WTC11 (cell line): ENCODE results near the gene ADGRF1. TPM values are rescaled to one million over a fixed set of nuclear protein-coding genes. Genes with fewer than 3 reads are reported as not detected.

Experiments
- ATAC-seq: fragments of 200-7000 bp; cut with Tn5 transposase; 2 replicates; pipeline ENCODE4 v1.10.0; 2021; ENCODE audit warnings: mild to moderate bottlenecking, moderate library complexity
- CTCF ChIA-PET: fragments of 300-600 bp; sonication (Branson Sonifier 250); formaldehyde crosslinking; loops from one replicate; lab custom pipeline; 2021; ENCODE audit warnings: antibody characterized with exemption; lab: Charles Lee
- POLR2A ChIA-PET: fragments of 350-600 bp; sonication (Branson Sonifier 250); formaldehyde crosslinking; loops from one replicate; lab custom pipeline; 2021; ENCODE audit warnings: antibody characterized with exemption; lab: Charles Lee
- DNase-seq: peaks from one replicate; pipeline ENCODE4 v3.0.0; 2021; ENCODE audit warnings: low spot score
- H3K27ac Mint-ChIP-seq: 2 replicates; pipeline ENCODE4 v1.8.0; 2021; ENCODE audit warnings: mixed read lengths
- H3K27me3 Mint-ChIP-seq: 2 replicates; pipeline ENCODE4 v1.8.0; 2021; ENCODE audit warnings: low read depth, mild to moderate bottlenecking, moderate library complexity, mixed read lengths
- H3K36me3 Mint-ChIP-seq: 2 replicates; pipeline ENCODE4 v1.8.0; 2021; ENCODE audit warnings: mixed read lengths
- H3K4me1 Mint-ChIP-seq: 2 replicates; pipeline ENCODE4 v1.8.0; 2022; ENCODE audit warnings: mixed read lengths
- H3K4me3 Mint-ChIP-seq: 2 replicates; pipeline ENCODE4 v1.8.0; 2021; ENCODE audit warnings: mild to moderate bottlenecking, moderate library complexity, mixed read lengths
- H3K9me3 Mint-ChIP-seq: 2 replicates; pipeline ENCODE4 v1.8.0; 2021; ENCODE audit warnings: mixed read lengths
- CBFB ChIP-seq: sonication (generic); formaldehyde crosslinking; IDR thresholded peaks from 2 replicates; pipeline ENCODE4 v1.8.1; 2022; ENCODE audit warnings: mild to moderate bottlenecking, low read depth, missing genetic modification reagents
- ELF4 ChIP-seq: sonication (generic); formaldehyde crosslinking; IDR thresholded peaks from 2 replicates; pipeline ENCODE4 v1.8.1; 2022; ENCODE audit warnings: low read depth, mild to moderate bottlenecking, moderate library complexity, missing genetic modification reagents
- ESRRA ChIP-seq: sonication (generic); formaldehyde crosslinking; IDR thresholded peaks from 2 replicates; pipeline ENCODE4 v1.8.1; 2022; ENCODE audit warnings: mild to moderate bottlenecking, missing genetic modification reagents, borderline replicate concordance
- FOXJ3 ChIP-seq: sonication (generic); formaldehyde crosslinking; IDR thresholded peaks from 2 replicates; pipeline ENCODE4 v1.9.0; 2021; ENCODE audit warnings: missing genetic modification reagents, mild to moderate bottlenecking, borderline replicate concordance
- FOXP1 ChIP-seq: sonication (generic); formaldehyde crosslinking; IDR thresholded peaks from 2 replicates; pipeline ENCODE4 v1.8.0; 2022; ENCODE audit warnings: missing genetic modification reagents, mild to moderate bottlenecking, moderate library complexity, borderline replicate concordance
- GABPB1 ChIP-seq: sonication (generic); formaldehyde crosslinking; IDR thresholded peaks from 2 replicates; pipeline ENCODE4 v1.8.1; 2023; ENCODE audit warnings: mild to moderate bottlenecking, missing genetic modification reagents
- GRHL2 ChIP-seq: fragments of 250-450 bp; sonication (Bioruptor Pico); IDR thresholded peaks from 2 replicates; pipeline ENCODE4 v1.8.0; 2022; ENCODE audit warnings: mild to moderate bottlenecking, moderate library complexity; ENCODE audit not compliant: insufficient replicate concordance, severe bottlenecking
- NFATC4 ChIP-seq: fragments of 250-450 bp; sonication (Bioruptor Pico); IDR thresholded peaks from 2 replicates; pipeline ENCODE4 v1.9.0; 2021; ENCODE audit warnings: mild to moderate bottlenecking
- PRRX2 ChIP-seq: fragments of 250-450 bp; sonication (Bioruptor Pico); IDR thresholded peaks from 2 replicates; pipeline ENCODE4 v1.8.0; 2021; ENCODE audit warnings: mild to moderate bottlenecking
- RELA ChIP-seq: sonication (generic); formaldehyde crosslinking; IDR thresholded peaks from 2 replicates; pipeline ENCODE4 v1.8.1; 2022; ENCODE audit warnings: missing genetic modification reagents, mild to moderate bottlenecking, borderline replicate concordance
- STAT6 ChIP-seq: sonication (generic); formaldehyde crosslinking; conservative IDR thresholded peaks from 2 replicates; pipeline ENCODE4 v1.8.1; 2023; ENCODE audit warnings: mild to moderate bottlenecking, low read depth, missing genetic modification reagents, moderate library complexity
- TCF7 ChIP-seq: sonication (generic); formaldehyde crosslinking; IDR thresholded peaks from 2 replicates; pipeline ENCODE4 v1.8.0; 2022; ENCODE audit warnings: mild to moderate bottlenecking, low read depth, missing genetic modification reagents, moderate library complexity
- ZBTB43 ChIP-seq: sonication (generic); formaldehyde crosslinking; IDR thresholded peaks from 2 replicates; pipeline ENCODE4 v1.8.1; 2023; ENCODE audit warnings: mild to moderate bottlenecking, missing genetic modification reagents
- ZNF121 ChIP-seq: sonication (generic); formaldehyde crosslinking; IDR thresholded peaks from 2 replicates; pipeline ENCODE4 v1.8.0; 2023; ENCODE audit warnings: missing genetic modification reagents
- ZNF219 ChIP-seq: sonication (generic); formaldehyde crosslinking; IDR thresholded peaks from 2 replicates; pipeline ENCODE4 v1.8.0; 2023; ENCODE audit warnings: missing genetic modification reagents, mild to moderate bottlenecking, borderline replicate concordance
- ZNF396 ChIP-seq: fragments of 250-450 bp; sonication (Bioruptor Pico); IDR thresholded peaks from 2 replicates; pipeline ENCODE4 v1.8.0; 2021; ENCODE audit warnings: mild to moderate bottlenecking, moderate library complexity, borderline replicate concordance
- ZNF532 ChIP-seq: fragments of 250-450 bp; sonication (Bioruptor Pico); IDR thresholded peaks from 2 replicates; pipeline ENCODE4 v1.9.0; 2021; ENCODE audit warnings: mild to moderate bottlenecking, borderline replicate concordance
- total RNA-seq: library from RNA; stranded (reverse); gene quantifications from 3 replicates; pipeline ENCODE4 v1.2.3, GENCODE V29; 2021

Gene ADGRF1
- total RNA-seq, 1 experiment from 2014 or later, result 0.26 TPM

- ATAC-seq (no peak), DNase-seq (no peak)
- ChIA-PET POLR2A (no interaction called here), CTCF (no interaction called here)
- H3K9me3 Mint-ChIP-seq, result no peaks in the 10 kb centered on the region
- TF ChIP-seq FOXP1 (CRISPR knock-in tag) (no peak), ELF4 (CRISPR knock-in tag) (no peak), ESRRA (no peak), TCF7 (CRISPR knock-in tag) (no peak), NFATC4 (CRISPR knock-in tag) (no peak), GRHL2 (no peak), RELA (CRISPR knock-in tag) (no peak), GABPB1 (no peak), FOXJ3 (CRISPR knock-in tag) (no peak), STAT6 (no peak), ZBTB43 (no peak)
- no peak overlapping the region for H3K4me3 Mint-ChIP-seq
- H3K27me3 Mint-ChIP-seq, result no peaks in the 10 kb centered on the region
- no peak overlapping the region for H3K27ac Mint-ChIP-seq
- H3K36me3 Mint-ChIP-seq, result no peaks in the 10 kb centered on the region
- H3K4me1 Mint-ChIP-seq, result no peaks in the 10 kb centered on the region
Measured at GRCh38 chr6:47026679-47027078, 15.5 kb downstream of the ADGRF1 start.

GRCh38 chr6:47023573-47023972 lies 18.6 kb downstream of the ADGRF1 start:
- ATAC-seq (no peak), DNase-seq (no peak)
- Mint-ChIP-seq H3K27me3 (no peaks in the 10 kb centered on the region), H3K4me1 (no peaks in the 10 kb centered on the region), H3K9me3 (no peaks in the 10 kb centered on the region), H3K27ac (no peak overlapping the region)
- ChIA-PET CTCF (interaction anchor here (1.3 kb wide), 1 partner anchor 24 kb away, joined by 3 read pairs; no protein-coding TSS in a partner anchor), POLR2A (no interaction called here)
- TF ChIP-seq ZNF396 (CRISPR knock-in tag), result no peak
- no peak for TF ChIP-seq ELF4 (CRISPR knock-in tag)
- TF ChIP-seq PRRX2 (CRISPR knock-in tag), result no peak
- TF ChIP-seq ZNF532 (CRISPR knock-in tag), result no peak
- TF ChIP-seq ZNF219, result no peak
- TF ChIP-seq, all 79 proteins: peak for 0
- Mint-ChIP-seq H3K4me3 (no peak overlapping the region), H3K36me3 (no peaks in the 10 kb centered on the region)

GRCh38 chr6:47022191-47022590 lies 19.9 kb downstream of the ADGRF1 start:
- Mint-ChIP-seq H3K4me1 (no peaks in the 10 kb centered on the region), H3K36me3 (no peaks in the 10 kb centered on the region), H3K27me3 (no peaks in the 10 kb centered on the region), H3K27ac (no peak overlapping the region), H3K9me3 (no peaks in the 10 kb centered on the region), H3K4me3 (no peak overlapping the region)
- no peak for ATAC-seq
- ChIA-PET CTCF (no interaction called here), POLR2A (no interaction called here)
- no peak for DNase-seq
- no peak for TF ChIP-seq ZNF121 (CRISPR knock-in tag)
- no peak for TF ChIP-seq CBFB
